ENCODE results near the gene SYNE1.
A peak's percentile ranks its signal among the peaks of the same experiment; 100 is the strongest.

SYNE1 gene

GRCh38 chr6:152232501-152233151 is 404.5 kb downstream of the SYNE1 start:
- no peak for DNase-seq (ENCODE audit: low spot score)

DNA sequence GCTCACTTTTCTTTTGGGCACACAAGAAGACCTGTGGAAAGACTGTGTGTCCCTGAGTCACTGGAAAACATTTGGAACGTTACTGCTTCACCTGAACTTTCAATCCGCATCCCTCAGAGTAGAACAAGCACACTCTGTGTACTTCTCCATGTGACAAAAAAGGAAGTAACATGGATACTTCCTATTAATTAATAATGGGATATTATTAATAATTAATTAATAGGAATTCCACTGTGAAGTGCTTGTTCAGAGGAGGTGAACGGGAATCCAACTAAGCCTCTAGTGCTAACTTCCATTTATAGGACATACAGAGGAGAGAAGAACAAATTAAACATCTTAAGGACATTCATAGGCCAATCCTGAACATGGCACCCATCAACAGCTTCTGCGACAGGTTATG is 407.8 kb downstream of the SYNE1 start:
- DNase-seq (ENCODE audit: low spot score) = no peak

- no peak for DNase-seq (ENCODE audit: low spot score)
These were observed 411.0 kb downstream of the SYNE1 start for GRCh38 chr6:152226119-152226518.

GRCh38 chr6:152225241-152225934 is 411.8 kb downstream of the SYNE1 start:
- no peak for DNase-seq (ENCODE audit: low spot score)

DNA sequence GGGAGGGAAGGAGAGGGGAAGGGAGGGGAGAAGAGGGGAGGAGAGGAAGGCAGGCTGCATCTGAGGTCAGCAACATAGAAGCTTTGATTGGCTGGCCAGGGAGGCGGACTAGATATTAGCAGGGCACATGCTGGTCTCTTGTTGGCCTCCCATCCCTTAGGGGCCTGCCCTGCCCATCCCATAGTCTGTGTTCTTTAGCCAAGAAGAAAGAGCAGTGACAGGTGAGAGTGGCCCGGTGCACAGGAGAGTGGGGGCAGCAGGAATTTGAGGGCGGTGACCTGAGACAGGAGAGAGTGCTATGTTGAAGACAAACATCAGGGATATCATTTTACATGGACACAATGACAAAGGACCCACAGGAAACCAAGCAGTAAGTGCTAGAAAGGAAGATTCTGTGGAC is 413.5 kb downstream of the SYNE1 start:
- no peak for DNase-seq (ENCODE audit: low spot score)

DNA sequence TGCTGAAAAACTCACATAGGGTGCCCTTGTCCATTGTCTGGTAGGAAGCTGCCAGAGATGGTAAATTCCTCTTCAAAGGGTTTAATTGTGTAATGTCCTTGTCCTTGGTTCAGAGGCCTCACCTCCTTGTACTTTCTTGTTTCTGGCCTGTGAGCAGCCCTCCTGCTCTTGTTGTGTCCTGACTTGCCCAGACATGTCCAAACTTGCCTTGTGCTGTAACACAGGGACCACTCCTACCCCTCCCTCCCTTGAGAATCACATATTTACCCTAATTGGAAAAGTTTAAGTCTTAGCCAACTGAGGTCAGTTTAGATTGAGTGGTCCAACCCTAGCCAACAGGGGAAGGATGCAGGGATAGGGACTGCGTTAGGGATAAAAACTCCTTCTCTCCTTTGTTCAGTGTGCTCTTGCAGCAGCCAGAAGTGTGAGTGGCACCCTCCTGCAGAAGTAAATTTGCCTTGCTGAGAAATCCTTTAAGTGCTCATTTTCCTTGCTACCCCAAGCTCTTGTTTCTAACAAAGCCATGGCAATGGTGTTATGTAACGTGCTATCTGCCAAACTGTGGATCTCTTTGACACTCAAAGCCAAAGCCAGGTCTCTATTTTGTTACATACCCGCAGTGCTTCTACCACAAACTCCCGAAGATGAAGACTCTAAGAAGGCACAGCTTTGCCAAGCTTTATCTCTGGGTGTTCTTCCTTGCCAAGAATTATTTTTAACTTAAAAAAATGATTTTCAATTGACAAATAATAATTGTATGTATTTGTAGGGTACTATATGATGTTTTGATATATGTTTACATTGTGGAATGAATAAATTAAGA is 415.1 kb downstream of the SYNE1 start:
- DNase-seq (ENCODE audit: low spot score) = no peak

DNA sequence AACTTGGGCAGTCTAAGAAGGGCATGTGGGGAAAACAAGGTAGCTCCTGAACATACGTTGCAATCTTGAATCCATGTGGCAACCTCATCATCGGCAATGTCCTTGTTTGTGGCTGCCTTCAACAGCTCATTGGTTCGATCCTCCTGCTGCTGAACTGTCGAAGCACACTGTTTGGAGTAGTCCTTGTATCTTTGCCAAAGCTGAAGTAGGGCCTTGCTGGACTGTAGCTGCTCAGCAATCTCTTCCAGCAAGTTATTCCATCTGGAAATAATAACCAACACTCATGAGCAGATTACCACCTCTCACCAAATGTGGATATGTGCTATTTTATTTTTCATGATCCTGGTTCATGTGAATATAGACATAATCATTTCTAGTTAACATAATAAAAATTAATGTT is 416.4 kb downstream of the SYNE1 start:
- no peak for DNase-seq (ENCODE audit: low spot score)

GRCh38 chr6:152218887-152219286 is 418.3 kb downstream of the SYNE1 start:
- no peak for DNase-seq (ENCODE audit: low spot score)

GRCh38 chr6:152212437-152212836 is 424.7 kb downstream of the SYNE1 start:
- DNase-seq (ENCODE audit: low spot score) = no peak

DNA sequence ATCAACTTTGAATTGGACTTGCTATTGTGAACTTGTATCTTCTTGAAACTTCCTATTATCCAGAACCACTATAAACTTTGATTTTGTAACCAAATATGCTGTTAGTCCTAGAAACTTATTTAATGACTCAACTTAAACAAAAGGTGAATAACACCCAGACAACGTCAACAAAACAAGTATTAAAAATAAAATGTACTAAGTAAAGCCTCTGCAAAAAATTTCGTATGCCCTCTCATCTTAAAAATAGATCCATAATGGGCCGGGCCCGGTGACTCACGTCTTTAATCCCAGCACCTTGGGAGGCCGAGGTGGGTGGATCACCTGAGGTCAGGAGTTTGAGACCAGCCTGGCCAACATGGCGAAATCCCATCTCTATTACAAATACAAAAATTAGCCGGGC is 428.0 kb downstream of the SYNE1 start:
- DNase-seq (ENCODE audit: low spot score) = no peak

DNA sequence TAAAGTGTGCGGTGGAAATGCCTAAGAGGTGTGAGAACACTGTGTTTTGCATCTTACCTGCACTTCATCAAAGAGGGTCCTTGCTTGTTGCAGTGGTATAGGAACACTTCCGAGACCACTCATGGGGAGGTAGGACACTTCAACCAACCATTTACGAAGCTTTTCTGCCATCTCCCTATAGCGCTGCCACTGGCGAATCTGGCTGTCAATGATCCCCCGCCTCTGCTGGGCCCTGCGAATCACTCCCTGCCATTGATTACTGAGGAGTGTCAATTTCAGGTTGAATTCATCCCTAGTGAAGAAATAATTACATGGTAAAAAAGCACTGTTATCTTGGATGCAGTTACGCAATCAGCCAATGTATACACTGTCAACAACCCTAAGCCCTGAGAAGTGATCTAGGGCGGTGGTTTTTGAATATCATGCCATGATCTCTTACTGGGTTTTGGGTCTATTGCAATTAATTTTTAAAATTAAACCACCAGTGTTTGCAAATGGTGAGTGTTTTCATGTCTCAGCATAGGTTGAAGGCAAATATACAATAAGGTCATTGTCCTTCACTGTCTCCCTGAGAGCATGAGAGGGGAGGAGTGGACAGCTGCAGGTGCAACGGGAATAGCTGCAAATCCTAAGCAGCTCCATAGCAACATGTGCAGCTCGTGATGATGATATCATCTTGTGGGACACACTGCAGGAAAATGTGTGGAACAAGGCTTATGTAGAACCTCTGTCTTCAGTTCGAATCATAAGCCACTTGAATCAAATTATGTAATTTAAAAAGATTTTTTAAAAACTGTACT is 429.0 kb downstream of the SYNE1 start:
- peak; percentile 23 for DNase-seq (ENCODE audit: low spot score)

DNA sequence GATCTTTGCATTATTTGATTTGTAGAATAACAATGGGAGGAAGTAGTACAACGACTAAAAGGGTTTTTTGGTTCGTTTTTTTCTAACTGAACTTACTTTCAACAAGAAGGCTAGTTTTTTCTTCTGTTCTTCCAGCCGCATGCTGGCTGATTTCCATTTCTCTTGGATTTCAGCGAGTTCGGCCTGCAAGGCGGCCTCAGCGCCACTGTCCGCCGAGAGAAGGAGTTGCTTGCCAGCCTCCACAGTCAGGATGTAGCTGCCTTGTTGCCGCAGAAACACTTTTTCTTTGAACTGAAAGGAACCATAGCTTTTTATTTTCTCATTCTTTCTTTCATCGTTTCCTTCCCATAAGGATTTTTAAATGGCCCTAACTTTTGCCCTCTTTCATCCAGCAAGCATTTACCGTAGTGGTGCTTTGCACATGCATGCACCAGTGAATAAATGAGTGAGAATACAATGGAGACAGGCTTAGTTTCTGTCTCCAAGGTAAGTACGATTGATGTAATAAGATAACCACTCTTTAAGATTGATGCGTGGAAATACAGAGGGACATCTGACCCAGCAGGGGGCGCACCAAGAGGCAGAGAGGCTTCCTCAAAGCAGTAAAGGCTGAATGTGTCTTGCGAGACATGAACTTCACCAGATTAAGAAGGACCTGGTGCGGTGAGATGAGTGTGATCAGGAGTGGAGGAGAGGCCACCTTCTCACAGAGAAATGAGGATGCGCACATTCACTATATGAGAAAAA is 430.9 kb downstream of the SYNE1 start:
- peak; percentile 12 for DNase-seq (ENCODE audit: low spot score)

- no peak for DNase-seq (ENCODE audit: low spot score)
These were observed 432.6 kb downstream of the SYNE1 start for GRCh38 chr6:152204591-152204990.

DNA sequence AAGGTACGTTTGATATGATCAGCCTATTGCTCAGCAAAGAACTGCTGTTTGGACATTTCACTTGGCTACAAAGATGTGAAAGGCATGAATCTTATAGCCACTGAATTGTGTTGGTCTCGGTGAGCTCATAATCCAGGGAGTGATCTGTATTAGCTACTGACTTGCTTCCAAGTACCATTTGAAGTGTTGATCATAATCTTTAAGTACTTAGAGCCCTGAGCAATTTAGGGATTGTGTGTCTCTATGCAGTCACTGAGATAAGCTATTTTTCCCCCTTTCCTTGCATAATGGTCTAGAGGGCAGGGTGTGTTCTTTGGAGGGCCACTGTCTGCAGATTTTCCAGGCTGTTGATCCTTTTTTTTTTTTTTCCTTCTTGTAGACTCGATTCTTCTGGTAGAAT is 436.0 kb downstream of the SYNE1 start:
- DNase-seq (ENCODE audit: low spot score) = no peak

DNA sequence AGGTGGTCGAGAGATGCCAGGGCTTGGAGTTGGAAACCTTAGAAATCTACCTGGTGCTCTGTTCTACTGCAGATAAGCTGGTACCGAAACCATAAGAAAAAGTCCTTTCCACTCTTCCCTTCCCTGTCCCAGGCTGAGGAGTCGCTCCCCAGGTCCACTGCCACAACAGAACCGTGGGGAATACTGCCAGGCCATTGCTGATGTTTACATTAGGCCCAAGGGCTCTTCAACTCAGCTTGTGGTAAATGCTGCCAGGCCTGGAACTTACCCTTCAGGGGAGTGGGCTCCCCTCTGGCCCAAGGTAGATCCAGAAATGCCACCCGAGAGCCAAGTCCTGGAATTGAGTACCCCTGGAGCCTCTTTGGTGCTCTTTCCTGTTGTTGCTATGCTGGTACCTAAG is 441.3 kb downstream of the SYNE1 start:
- no peak for DNase-seq (ENCODE audit: low spot score)

DNA sequence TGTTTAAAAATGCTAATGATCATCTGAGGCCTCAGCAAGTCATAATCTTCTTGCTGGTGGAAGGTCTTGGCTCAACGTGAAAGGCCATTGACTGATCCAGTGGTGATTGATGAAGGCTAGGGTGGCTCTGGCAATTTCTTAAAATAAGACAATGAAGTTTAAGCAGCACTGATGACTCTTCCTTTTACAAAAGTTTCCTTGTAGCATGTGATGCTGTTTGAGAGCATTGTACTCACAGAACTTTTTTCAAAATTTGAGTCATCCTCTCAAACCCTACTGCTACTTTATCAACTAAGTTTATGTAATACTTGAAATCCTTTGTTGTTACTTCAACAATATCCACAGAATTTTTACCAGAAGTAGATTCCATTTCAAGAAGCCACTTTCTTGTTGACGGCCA is 447.4 kb downstream of the SYNE1 start:
- no peak for DNase-seq (ENCODE audit: low spot score)

DNA sequence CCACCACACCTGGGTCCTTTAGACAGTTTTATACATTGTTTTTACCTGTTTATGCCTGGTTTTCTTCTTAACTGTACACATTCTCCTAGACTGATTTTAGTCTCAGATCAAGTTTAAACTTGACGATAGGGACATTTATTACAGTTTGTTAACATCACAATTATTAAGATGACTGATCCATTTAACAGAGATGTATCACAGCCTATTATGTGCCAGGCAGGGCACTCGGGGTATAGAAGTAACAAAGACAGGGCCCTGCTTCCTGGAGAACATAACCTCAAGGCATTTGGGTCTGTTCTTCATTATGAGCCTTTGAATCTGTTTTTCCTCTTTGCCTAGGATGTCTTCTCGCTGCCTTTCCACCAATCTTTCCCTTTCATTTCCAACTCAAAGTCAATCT is 449.2 kb downstream of the SYNE1 start:
- no peak for DNase-seq (ENCODE audit: low spot score)

DNA sequence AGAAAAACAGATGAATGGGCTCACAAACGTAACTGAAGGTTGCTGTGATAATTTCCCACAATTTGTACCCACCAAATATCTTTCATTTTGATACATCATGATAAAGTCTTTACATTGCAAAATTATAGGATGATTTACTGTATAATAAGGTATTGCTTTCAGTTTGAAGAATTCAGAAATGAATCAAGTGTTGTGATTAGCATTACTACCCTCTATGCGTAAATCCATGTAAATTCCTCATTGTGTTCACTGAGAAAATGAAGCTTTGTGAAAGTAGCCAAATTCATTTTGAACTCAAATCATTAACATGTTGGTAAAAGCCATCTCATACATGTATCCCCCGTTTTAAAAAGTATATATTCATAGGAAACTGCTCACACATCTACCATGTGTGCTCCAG is 450.3 kb downstream of the SYNE1 start:
- DNase-seq (ENCODE audit: low spot score) = no peak

DNA sequence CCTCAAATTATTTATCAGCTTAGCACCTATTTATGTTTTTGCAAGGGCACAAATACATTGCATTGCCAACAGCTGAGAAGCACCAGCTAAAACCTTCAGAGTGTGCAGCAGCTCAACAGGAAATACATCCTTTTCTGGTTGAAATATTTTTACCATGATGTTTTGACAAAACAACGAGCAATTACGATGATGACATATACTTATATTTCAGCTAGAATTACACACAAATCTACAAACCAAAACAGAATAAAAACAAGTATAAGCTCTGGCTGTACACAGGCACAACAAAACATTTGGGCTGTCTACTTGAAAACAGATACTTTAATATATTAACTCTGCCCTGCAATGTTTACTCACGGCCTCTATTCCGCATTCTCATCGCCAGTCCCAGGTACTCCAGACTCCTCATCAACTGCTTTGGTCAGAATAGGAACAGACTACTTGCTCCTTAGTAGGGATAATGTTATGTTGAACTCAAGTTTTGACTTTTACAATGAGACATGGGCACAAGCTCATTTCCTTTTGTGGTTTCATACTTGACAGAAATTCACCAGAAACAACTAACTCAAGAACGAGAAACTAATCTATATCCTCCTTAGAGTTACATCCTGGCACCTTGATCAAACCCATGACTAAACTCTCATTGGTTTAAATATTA is 452.1 kb downstream of the SYNE1 start:
- DNase-seq (ENCODE audit: low spot score) = no peak

GRCh38 chr6:152184573-152184916 is 452.6 kb downstream of the SYNE1 start:
- DNase-seq (ENCODE audit: low spot score) = no peak

GRCh38 chr6:152180601-152181000 is 456.6 kb downstream of the SYNE1 start:
- DNase-seq (ENCODE audit: low spot score) = no peak

All from HuH-7 (cell line).